GM12878 (cell line): ENCODE measurements around the gene SERPINF2. TPM values are rescaled to one million over a fixed set of nuclear protein-coding genes. Genes with fewer than 3 reads are reported as not detected.

Source experiments
- ATF3 ChIP-seq: IDR thresholded peaks from 2 replicates; pipeline ENCODE4 v1.6.1; 2011; ENCODE audit warnings: low read depth, mild to moderate bottlenecking, low read length, moderate library complexity, borderline replicate concordance; ENCODE audit errors: extremely low read depth
- CHD1 ChIP-seq: IDR thresholded peaks from 2 replicates; pipeline ENCODE4 v1.6.1; 2012; ENCODE audit warnings: low read depth, low read length, improper control_type of control experiment
- EP300 ChIP-seq, 2 experiments: fragments of 150-350 bp in 1 of 2; IDR thresholded peaks; 2 replicates each; pipeline ENCODE4 v1.6.1; 2011 to 2012; ENCODE audit warnings: low read depth in 2 of 2, low read length in 2 of 2, borderline replicate concordance in 1 of 2, improper control_type of control experiment in 1 of 2, inconsistent platforms in 1 of 2; ENCODE audit not compliant: control insufficient read depth in 1 of 2
- FOS ChIP-seq: IDR thresholded peaks from 3 replicates; pipeline ENCODE4 v1.6.1; 2011; ENCODE audit warnings: borderline replicate concordance; ENCODE audit not compliant: insufficient read length; ENCODE audit errors: extremely low read depth
- FOXM1 ChIP-seq: IDR thresholded peaks from 2 replicates; pipeline ENCODE4 v1.6.1; 2012; ENCODE audit warnings: low read depth, mild to moderate bottlenecking, inconsistent platforms, low read length, moderate library complexity
- IRF4 ChIP-seq: IDR thresholded peaks from 2 replicates; pipeline ENCODE4 v1.6.1; 2011; ENCODE audit warnings: low read depth, low read length
- IRF5 ChIP-seq: fragments of 450-650 bp; IDR thresholded peaks from 2 replicates; pipeline ENCODE4 v1.6.1; 2017; ENCODE audit warnings: borderline replicate concordance
- KLF5 ChIP-seq: fragments of 450-650 bp; IDR thresholded peaks from 2 replicates; pipeline ENCODE4 v1.6.1; 2014; ENCODE audit warnings: mild to moderate bottlenecking; ENCODE audit not compliant: partially characterized antibody
- NRF1 ChIP-seq: conservative IDR thresholded peaks from 2 replicates; pipeline ENCODE4 v1.6.1; 2011; ENCODE audit warnings: mild to moderate bottlenecking, low read depth, low read length, improper control_type of control experiment
- POLR2A ChIP-seq: IDR thresholded peaks from 2 replicates; pipeline ENCODE4 v1.6.1; 2011; ENCODE audit warnings: low read depth, mild to moderate bottlenecking, low read length
- POLR2AphosphoS2 ChIP-seq: IDR thresholded peaks from 2 replicates; pipeline ENCODE4 v1.6.1; 2011; ENCODE audit warnings: low read depth, mild to moderate bottlenecking, low read length, improper control_type of control experiment, moderate library complexity
- REST ChIP-seq: IDR thresholded peaks from 2 replicates; pipeline ENCODE4 v1.6.1; 2012; ENCODE audit warnings: mild to moderate bottlenecking, low read depth, low read length
- RFX5 ChIP-seq: IDR thresholded peaks from 2 replicates; pipeline ENCODE4 v1.6.1; 2011; ENCODE audit warnings: low read depth, low read length, improper control_type of control experiment
- SMC3 ChIP-seq: IDR thresholded peaks from 2 replicates; pipeline ENCODE4 v1.6.1; 2011; ENCODE audit warnings: low read length, improper control_type of control experiment, borderline replicate concordance
- SP1 ChIP-seq: IDR thresholded peaks from one replicate; pipeline ENCODE4 v1.6.1; 2011; ENCODE audit warnings: low read depth, low read length
- STAT3 ChIP-seq: IDR thresholded peaks from 2 replicates; pipeline ENCODE4 v1.6.1; 2011; ENCODE audit warnings: low read depth, low read length, improper control_type of control experiment
- TARDBP ChIP-seq: IDR thresholded peaks from 2 replicates; pipeline ENCODE4 v1.6.1; 2016; ENCODE audit warnings: borderline replicate concordance
- ZBED1 ChIP-seq: IDR thresholded peaks from 2 replicates; pipeline ENCODE4 v1.6.1; 2016; ENCODE audit warnings: borderline replicate concordance
- ZNF207 ChIP-seq: fragments of 450-650 bp; IDR thresholded peaks from 2 replicates; pipeline ENCODE4 v1.6.1; 2014; ENCODE audit warnings: antibody characterized with exemption, mild to moderate bottlenecking, borderline replicate concordance
- ZNF384 ChIP-seq: IDR thresholded peaks from 2 replicates; pipeline ENCODE4 v1.6.1; 2012; ENCODE audit warnings: low read depth, mild to moderate bottlenecking, low read length, improper control_type of control experiment, borderline replicate concordance
- polyA plus RNA-seq, 11 experiments: library from polyadenylated mRNA; depleted of rRNA in 4 of 11; unstranded in 6 of 11; stranded (reverse) in 5 of 11; fragments of >200 nt; fragmentation: Nextera tagmentation in 4 of 11; fragmentation: Illumina TruSeq in 1 of 11; extraction: Ambion mirVana in 4 of 11; extraction: Trizol in 1 of 11; gene quantifications; 1 replicate in 1 of 11; 2 replicates in 10 of 11; pipeline versions ENCODE4 v1.2.1 to v1.2.3, GENCODE V29; 2011 to 2016; ENCODE audit warnings: inconsistent platforms in 2 of 11, missing spikeins in 2 of 11, low read depth in 1 of 11
- total RNA-seq, 4 experiments: library from RNA; depleted of rRNA in 3 of 4; stranded (reverse); fragments of >200 nt in 3 of 4; fragmentation: Illumina TruSeq in 1 of 4; extraction: Trizol in 1 of 4; gene quantifications; 2 replicates each; pipeline versions ENCODE4 v1.2.1 to v1.2.3, GENCODE V29; 2013 to 2021
- TF ChIP-seq, protein P1 (sequence below): fragments of 150-350 bp; IDR thresholded peaks from 2 replicates; pipeline ENCODE4 v1.6.1; 2014; ENCODE audit warnings: mild to moderate bottlenecking, low read depth, low read length

Gene SERPINF2
- total and polyA plus RNA-seq, 10 of the 15 experiments (the other 5 are each of a cell fraction or from before 2014, with no cell fraction given): 0.04 to 0.21 (median 0.12) TPM; not detected in 6

DNA sequence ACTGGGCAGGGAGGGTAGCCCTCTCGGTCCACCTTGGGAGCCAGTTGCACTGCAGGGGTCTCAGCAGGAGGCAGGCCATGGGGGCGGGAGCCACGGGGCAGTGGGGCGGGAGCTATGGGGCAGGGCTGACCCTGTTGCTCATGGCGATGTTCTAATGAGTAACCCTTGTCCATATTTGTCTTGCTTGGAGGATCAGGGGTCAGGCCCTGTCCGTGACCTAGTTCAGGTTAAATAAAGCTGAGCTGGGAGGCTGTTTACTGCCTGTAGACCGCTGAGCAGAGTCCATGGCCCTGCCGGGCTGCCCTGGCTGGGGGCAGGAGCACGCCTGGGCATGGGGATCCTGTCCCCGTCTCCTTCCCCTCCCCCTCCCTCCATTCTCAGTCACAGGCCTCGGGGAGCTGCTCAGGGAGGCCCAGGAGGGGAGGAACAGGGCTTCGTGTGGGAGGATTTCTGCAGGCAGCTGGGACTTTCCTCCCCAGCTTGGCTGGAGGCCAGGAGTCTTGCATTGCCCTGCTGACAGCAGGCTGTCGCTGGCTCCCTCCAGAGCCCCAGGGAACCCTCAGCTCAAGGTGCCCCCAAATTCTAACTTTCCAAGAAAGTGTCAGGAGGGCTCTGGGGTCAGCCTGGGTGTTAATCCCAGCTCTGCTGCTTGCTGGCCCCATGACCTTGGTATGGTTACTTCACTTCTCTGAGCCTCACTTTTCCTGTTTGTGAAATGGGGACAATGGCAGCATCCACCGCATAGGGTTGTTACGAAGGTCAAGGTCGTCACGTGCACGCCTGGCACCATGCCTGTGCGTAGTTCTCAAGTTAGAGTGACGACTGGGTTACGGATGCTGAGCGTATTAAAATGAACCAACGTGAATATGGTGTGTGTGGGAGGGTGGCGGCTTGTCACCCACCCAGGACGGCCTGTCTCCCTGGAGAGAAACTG, 6.1 kb upstream of the SERPINF2 start (continued):
- TF ChIP-seq REST (no peak), FOXM1 (no peak), KLF5 (no peak), CHD1 (no peak), FOS (no peak), NRF1 (no peak), POLR2AphosphoS2 (no peak), RFX5 (no peak), SP1 (peak; percentile 79), EP300 (IDR thresholded peaks at IDR 0.05; ENCODE audit: borderline replicate concordance in 1 of 2, control insufficient read depth in 1 of 2, low read depth in 2 of 2, low read length in 2 of 2) (no peak; a peak in 1 of 4 replicates), POLR2A (peak; percentile 10; the same call in 1 of the 2 replicates), ZNF207 (no peak), IRF5 (no peak), ZNF384 (no peak), IRF4 (0 out of 2 replicates have a peak, but pooled peaks have one; percentile 30), STAT3 (no peak), ATF3 (no peak), ZBED1 (no peak), TARDBP (no peak), SMC3 (no peak)
- TF ChIP-seq, protein P1, sequence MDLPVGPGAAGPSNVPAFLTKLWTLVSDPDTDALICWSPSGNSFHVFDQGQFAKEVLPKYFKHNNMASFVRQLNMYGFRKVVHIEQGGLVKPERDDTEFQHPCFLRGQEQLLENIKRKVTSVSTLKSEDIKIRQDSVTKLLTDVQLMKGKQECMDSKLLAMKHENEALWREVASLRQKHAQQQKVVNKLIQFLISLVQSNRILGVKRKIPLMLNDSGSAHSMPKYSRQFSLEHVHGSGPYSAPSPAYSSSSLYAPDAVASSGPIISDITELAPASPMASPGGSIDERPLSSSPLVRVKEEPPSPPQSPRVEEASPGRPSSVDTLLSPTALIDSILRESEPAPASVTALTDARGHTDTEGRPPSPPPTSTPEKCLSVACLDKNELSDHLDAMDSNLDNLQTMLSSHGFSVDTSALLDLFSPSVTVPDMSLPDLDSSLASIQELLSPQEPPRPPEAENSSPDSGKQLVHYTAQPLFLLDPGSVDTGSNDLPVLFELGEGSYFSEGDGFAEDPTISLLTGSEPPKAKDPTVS: no peak
